Mesendoderm (in vitro differentiated cells): ENCODE measurements around the gene PIMREG.

ENCODE experiments used
- DNase-seq: peaks from one replicate; pipeline ENCODE4 v3.0.0; 2013
- H2AK5ac ChIP-seq: 2 replicates; pipeline ENCODE4 v1.6.1; 2013; ENCODE audit warnings: low read length, inconsistent platforms
- H2BK120ac ChIP-seq: 2 replicates; pipeline ENCODE4 v1.6.1; 2013; ENCODE audit warnings: low read depth, mild to moderate bottlenecking, low read length, moderate library complexity, mixed read lengths
- H2BK15ac ChIP-seq: replicated peaks from 2 replicates; pipeline ENCODE4 v1.6.1; 2013; ENCODE audit warnings: low read depth, mild to moderate bottlenecking, moderate library complexity
- H2BK5ac ChIP-seq: 2 replicates; pipeline ENCODE4 v1.6.1; 2013; ENCODE audit warnings: low read length, inconsistent platforms
- H3K18ac ChIP-seq: 2 replicates; pipeline ENCODE4 v1.6.1; 2013; ENCODE audit warnings: mild to moderate bottlenecking, low read length, mixed read lengths
- H3K23ac ChIP-seq: one replicate; pipeline ENCODE4 v1.6.1; 2013; ENCODE audit warnings: low read length
- H3K27ac ChIP-seq: 2 replicates; pipeline ENCODE4 v1.5.1; 2013; ENCODE audit warnings: low read depth, mild to moderate bottlenecking, inconsistent platforms, low read length, moderate library complexity
- H3K27me3 ChIP-seq: 2 replicates; pipeline ENCODE4 v1.6.1; 2013; ENCODE audit warnings: low read length, control low read depth, mild to moderate bottlenecking, inconsistent platforms; ENCODE audit not compliant: insufficient read depth, poor library complexity
- H3K36me3 ChIP-seq: 2 replicates; pipeline ENCODE4 v1.6.1; 2013; ENCODE audit warnings: low read length, inconsistent platforms; ENCODE audit not compliant: control insufficient read depth, insufficient read depth
- H3K4ac ChIP-seq: one replicate; pipeline ENCODE4 v1.6.1; 2013; ENCODE audit warnings: low read depth, mild to moderate bottlenecking, low read length, moderate library complexity
- H3K4me1 ChIP-seq: 2 replicates; pipeline ENCODE4 v1.6.1; 2013; ENCODE audit warnings: low read depth, low read length, inconsistent platforms; ENCODE audit not compliant: control insufficient read depth
- H3K4me2 ChIP-seq: 2 replicates; pipeline ENCODE4 v1.6.1; 2013; ENCODE audit warnings: low read length
- H3K4me3 ChIP-seq: 2 replicates; pipeline ENCODE4 v1.5.1; 2013; ENCODE audit warnings: mild to moderate bottlenecking, low read length
- H3K56ac ChIP-seq: one replicate; pipeline ENCODE4 v1.6.1; 2013; ENCODE audit warnings: low read length
- H3K79me1 ChIP-seq: 2 replicates; pipeline ENCODE4 v1.6.1; 2013; ENCODE audit warnings: low read length, inconsistent platforms
- H3K79me2 ChIP-seq: 2 replicates; pipeline ENCODE4 v1.6.1; 2013; ENCODE audit warnings: mild to moderate bottlenecking, low read length; ENCODE audit not compliant: control insufficient read depth, insufficient read depth
- H3K9ac ChIP-seq: 2 replicates; pipeline ENCODE4 v1.6.1; 2013; ENCODE audit warnings: low read length, inconsistent platforms
- H4K5ac ChIP-seq: one replicate; pipeline ENCODE4 v1.6.1; 2013; ENCODE audit warnings: low read length
- H4K8ac ChIP-seq: one replicate; pipeline ENCODE4 v1.6.1; 2013; ENCODE audit warnings: low read depth, mild to moderate bottlenecking, control low read depth, low read length, moderate library complexity
- WGBS: extraction: QIAGEN DNeasy Blood & Tissue Kit; methylation state at CpG from one replicate; pipeline ENCODE4 v1.1.7; 2013; ENCODE audit warnings: low lambda C conversion rate, missing lambda C conversion rate; ENCODE audit not compliant: insufficient coverage; ENCODE audit errors: extremely low coverage; 5-methylcytosine and 5-hydroxymethylcytosine counted together

PIMREG gene

GRCh38 chr17:6413065-6413464, 31.2 kb upstream of the PIMREG start:
- H4K8ac ChIP-seq: no peak overlapping the region
- DNase-seq: peak; percentile 61
- no CpG with 5 or more reads among the region's 1 CpG for WGBS

GRCh38 chr17:6415616-6416015, 28.6 kb upstream of the PIMREG start:
- Histone ChIP-seq H3K27ac (no peak overlapping the region), H3K4ac (no peak overlapping the region), H3K4me2 (no peak overlapping the region), H2BK15ac (no peak overlapping the region), H4K8ac (no peak overlapping the region), H3K18ac (no peak overlapping the region), H2AK5ac (no peak overlapping the region), H2BK120ac (no peak overlapping the region), H3K23ac (no peak overlapping the region), H4K5ac (no peak overlapping the region), H3K79me1 (no peaks in the 10 kb centered on the region), H2BK5ac (no peak overlapping the region), H3K4me3 (no peak overlapping the region), H3K27me3 (no peaks in the 10 kb centered on the region), H3K4me1 (no peaks in the 10 kb centered on the region), H3K9ac (no peak overlapping the region), H3K79me2 (no peaks in the 10 kb centered on the region), H3K56ac (no peak overlapping the region), H3K36me3 (no peaks in the 10 kb centered on the region)
- no peak for DNase-seq
- WGBS: no CpG with 5 or more reads among the region's 8 CpGs

More at GRCh38 chr17:6413065-6413464, 31.2 kb upstream of the PIMREG start:
- Histone ChIP-seq H2AK5ac (no peak overlapping the region), H3K4me2 (no peak overlapping the region), H2BK5ac (no peak overlapping the region), H2BK120ac (no peak overlapping the region), H2BK15ac (no peak overlapping the region), H3K79me1 (no peaks in the 10 kb centered on the region), H3K18ac (no peak overlapping the region), H3K4ac (no peak overlapping the region), H3K79me2 (no peaks in the 10 kb centered on the region), H3K56ac (no peak overlapping the region), H4K5ac (no peak overlapping the region), H3K27ac (no peak overlapping the region), H3K27me3 (no peaks in the 10 kb centered on the region), H3K36me3 (no peaks in the 10 kb centered on the region), H3K23ac (no peak overlapping the region), H3K4me1 (no peaks in the 10 kb centered on the region), H3K9ac (no peak overlapping the region), H3K4me3 (no peak overlapping the region)

- Histone ChIP-seq H2BK5ac (no peak overlapping the region), H3K4me1 (no peaks in the 10 kb centered on the region), H3K27ac (no peak overlapping the region), H3K4ac (no peak overlapping the region), H3K36me3 (no peaks in the 10 kb centered on the region), H2BK15ac (no peak overlapping the region), H3K9ac (no peak overlapping the region), H3K23ac (no peak overlapping the region), H3K79me2 (no peaks in the 10 kb centered on the region), H3K56ac (no peak overlapping the region), H3K27me3 (no peaks in the 10 kb centered on the region), H4K5ac (no peak overlapping the region), H3K18ac (no peak overlapping the region), H2BK120ac (no peak overlapping the region), H3K4me2 (no peak overlapping the region), H4K8ac (no peak overlapping the region), H2AK5ac (no peak overlapping the region), H3K79me1 (no peaks in the 10 kb centered on the region), H3K4me3 (no peak overlapping the region)
- WGBS: no CpG with 5 or more reads among the region's 13 CpGs
- peak; percentile 55 for DNase-seq
Measured at GRCh38 chr17:6420173-6420641, 24.0 kb upstream of the PIMREG start.

- no peaks in the 10 kb centered on the region for H3K79me2 ChIP-seq
Measured at GRCh38 chr17:6421700-6422604, 22.3 kb upstream of the PIMREG start.

GRCh38 chr17:6422654-6423241, 21.5 kb upstream of the PIMREG start:
- no peak overlapping the region for H2BK15ac ChIP-seq
- H4K8ac ChIP-seq: no peak overlapping the region
- H3K4me2 ChIP-seq: no peak overlapping the region
- no peak overlapping the region for H3K27ac ChIP-seq
- H2BK5ac ChIP-seq: no peak overlapping the region
- no peak overlapping the region for H2AK5ac ChIP-seq
- H3K36me3 ChIP-seq: no peaks in the 10 kb centered on the region
- no peaks in the 10 kb centered on the region for H3K27me3 ChIP-seq
- no peaks in the 10 kb centered on the region for H3K79me2 ChIP-seq
- no peak overlapping the region for H4K5ac ChIP-seq
- WGBS: no CpG with 5 or more reads among the region's 13 CpGs
- no peak overlapping the region for H3K9ac ChIP-seq
- H3K4me1 ChIP-seq: no peaks in the 10 kb centered on the region
- H3K4ac ChIP-seq: no peak overlapping the region
- H3K18ac ChIP-seq: no peak overlapping the region
- H3K4me3 ChIP-seq: no peak overlapping the region
- no peak overlapping the region for H3K56ac ChIP-seq
- peak; percentile 44 for DNase-seq
- H2BK120ac ChIP-seq: no peak overlapping the region
- no peaks in the 10 kb centered on the region for H3K79me1 ChIP-seq
- no peak overlapping the region for H3K23ac ChIP-seq

More at GRCh38 chr17:6421700-6422604, 22.3 kb upstream of the PIMREG start:
- Histone ChIP-seq H2BK5ac (no peak overlapping the region), H3K18ac (no peak overlapping the region), H3K4me2 (no peak overlapping the region), H2AK5ac (no peak overlapping the region), H3K79me1 (no peaks in the 10 kb centered on the region), H3K4ac (no peak overlapping the region), H2BK15ac (no peak overlapping the region), H3K27me3 (no peaks in the 10 kb centered on the region), H3K27ac (no peak overlapping the region), H3K23ac (no peak overlapping the region), H3K4me1 (no peaks in the 10 kb centered on the region), H3K4me3 (no peak overlapping the region), H3K56ac (no peak overlapping the region), H4K5ac (no peak overlapping the region), H3K9ac (no peak overlapping the region), H2BK120ac (no peak overlapping the region), H4K8ac (no peak overlapping the region), H3K36me3 (no peaks in the 10 kb centered on the region)
- peak; percentile 91 for DNase-seq
- no CpG with 5 or more reads among the region's 13 CpGs for WGBS
